ENCODE data around the gene PLAGL2.

PLAGL2 gene

DNA sequence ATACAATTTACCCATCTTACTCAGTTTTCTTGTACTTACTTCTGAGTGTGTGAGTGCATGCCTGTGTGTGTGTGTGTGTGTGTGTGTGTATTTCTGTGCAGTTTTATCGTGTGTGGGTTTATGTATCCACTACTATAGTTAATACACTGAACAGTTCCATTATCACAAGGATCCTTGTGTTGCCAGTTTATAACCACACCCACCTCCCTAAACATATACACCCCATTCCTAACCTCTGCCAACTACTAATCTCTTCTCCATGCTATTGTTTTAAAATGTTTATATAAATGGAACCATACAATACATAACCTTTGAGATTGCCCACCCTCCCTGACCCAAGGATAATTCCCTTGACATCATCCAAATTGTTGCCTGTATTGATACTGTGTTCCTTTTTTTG, 18.8 kb upstream of the PLAGL2 start:
- Histone ChIP-seq H3K9me2 (replicated peaks; ENCODE audit: insufficient read depth, low read length) (no peaks in the 10 kb centered on the region), H3K9me3 (replicated peaks; ENCODE audit: insufficient read depth, low read length) (no peaks in the 10 kb centered on the region), H4K20me1 (ENCODE audit: insufficient read depth, low read length) (no peaks in the 10 kb centered on the region), H3F3A (ENCODE audit: insufficient read depth, low read length) (peaks cover 3% of the 10 kb centered on the region), H2AFZ (ENCODE audit: low read length) (no peak overlapping the region), H3K9ac (ENCODE audit: low read length) (no peak overlapping the region), H3K79me2 (ENCODE audit: low read length) (no peaks in the 10 kb centered on the region), H3K27ac (ENCODE audit: low read length) (no peak overlapping the region), H3K4me2 (ENCODE audit: low read depth, low read length) (no peak overlapping the region), H3K36me3 (replicated peaks; ENCODE audit: insufficient read depth, low read length) (no peaks in the 10 kb centered on the region; the same call in 1 of the 2 replicates), H3K4me3 (ENCODE audit: low read length) (no peak overlapping the region), H3K27me3 (replicated peaks; ENCODE audit: insufficient read depth, low read length) (no peaks in the 10 kb centered on the region), H3K4me1 (ENCODE audit: low read length) (no peaks in the 10 kb centered on the region; the same call in 1 of the 2 replicates)
- TF ChIP-seq EZH2 (optimal IDR thresholded peaks at IDR 0.05; ENCODE audit: low read depth, low read length) (no peak), EZH2phosphoT487 (IDR thresholded peaks at IDR 0.05; ENCODE audit: low read length) (no peak)
- TF ChIP-seq, protein P1, sequence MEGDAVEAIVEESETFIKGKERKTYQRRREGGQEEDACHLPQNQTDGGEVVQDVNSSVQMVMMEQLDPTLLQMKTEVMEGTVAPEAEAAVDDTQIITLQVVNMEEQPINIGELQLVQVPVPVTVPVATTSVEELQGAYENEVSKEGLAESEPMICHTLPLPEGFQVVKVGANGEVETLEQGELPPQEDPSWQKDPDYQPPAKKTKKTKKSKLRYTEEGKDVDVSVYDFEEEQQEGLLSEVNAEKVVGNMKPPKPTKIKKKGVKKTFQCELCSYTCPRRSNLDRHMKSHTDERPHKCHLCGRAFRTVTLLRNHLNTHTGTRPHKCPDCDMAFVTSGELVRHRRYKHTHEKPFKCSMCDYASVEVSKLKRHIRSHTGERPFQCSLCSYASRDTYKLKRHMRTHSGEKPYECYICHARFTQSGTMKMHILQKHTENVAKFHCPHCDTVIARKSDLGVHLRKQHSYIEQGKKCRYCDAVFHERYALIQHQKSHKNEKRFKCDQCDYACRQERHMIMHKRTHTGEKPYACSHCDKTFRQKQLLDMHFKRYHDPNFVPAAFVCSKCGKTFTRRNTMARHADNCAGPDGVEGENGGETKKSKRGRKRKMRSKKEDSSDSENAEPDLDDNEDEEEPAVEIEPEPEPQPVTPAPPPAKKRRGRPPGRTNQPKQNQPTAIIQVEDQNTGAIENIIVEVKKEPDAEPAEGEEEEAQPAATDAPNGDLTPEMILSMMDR (IDR thresholded peaks at IDR 0.05; ENCODE audit: low read length) = no peak
- no peak for DNase-seq

DNA sequence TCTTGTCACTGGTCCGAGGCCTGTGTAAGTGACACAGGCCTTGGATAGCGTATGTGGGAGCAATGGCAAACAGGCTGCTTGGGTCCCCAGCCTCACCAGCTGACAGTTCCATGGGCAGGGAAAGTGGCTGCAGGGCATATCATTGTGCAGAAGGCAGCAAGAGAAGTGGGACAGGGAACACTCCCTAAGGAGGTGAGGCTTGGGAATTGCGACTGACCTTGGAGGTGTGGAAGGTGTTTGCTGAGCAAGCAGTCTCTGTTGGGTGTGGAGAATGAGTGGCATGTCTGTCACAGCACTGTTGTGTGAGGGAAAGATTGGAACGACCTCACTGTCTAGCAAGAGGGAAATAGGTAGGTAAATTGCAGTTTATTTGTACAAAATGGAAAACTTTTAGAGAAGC, 16.9 kb upstream of the PLAGL2 start:
- Histone ChIP-seq H3K9me3 (replicated peaks; ENCODE audit: insufficient read depth, low read length) (no peaks in the 10 kb centered on the region), H3K27ac (ENCODE audit: low read length) (no peak overlapping the region), H3K79me2 (ENCODE audit: low read length) (no peaks in the 10 kb centered on the region), H3K27me3 (replicated peaks; ENCODE audit: insufficient read depth, low read length) (no peaks in the 10 kb centered on the region), H3K36me3 (replicated peaks; ENCODE audit: insufficient read depth, low read length) (no peaks in the 10 kb centered on the region; the same call in 1 of the 2 replicates), H3K9ac (ENCODE audit: low read length) (no peak overlapping the region), H3K9me2 (replicated peaks; ENCODE audit: insufficient read depth, low read length) (no peaks in the 10 kb centered on the region), H3K4me1 (ENCODE audit: low read length) (no peaks in the 10 kb centered on the region), H3K4me2 (ENCODE audit: low read depth, low read length) (no peak overlapping the region), H3K4me3 (ENCODE audit: low read length) (no peak overlapping the region), H4K20me1 (ENCODE audit: insufficient read depth, low read length) (no peaks in the 10 kb centered on the region), H3F3A (ENCODE audit: insufficient read depth, low read length) (no peaks in the 10 kb centered on the region), H2AFZ (ENCODE audit: low read length) (no peak overlapping the region)
- no peak for DNase-seq
- TF ChIP-seq, protein P1 (IDR thresholded peaks at IDR 0.05; ENCODE audit: low read length) = no peak
- TF ChIP-seq EZH2phosphoT487 (IDR thresholded peaks at IDR 0.05; ENCODE audit: low read length) (no peak), EZH2 (optimal IDR thresholded peaks at IDR 0.05; ENCODE audit: low read depth, low read length) (no peak)

DNA sequence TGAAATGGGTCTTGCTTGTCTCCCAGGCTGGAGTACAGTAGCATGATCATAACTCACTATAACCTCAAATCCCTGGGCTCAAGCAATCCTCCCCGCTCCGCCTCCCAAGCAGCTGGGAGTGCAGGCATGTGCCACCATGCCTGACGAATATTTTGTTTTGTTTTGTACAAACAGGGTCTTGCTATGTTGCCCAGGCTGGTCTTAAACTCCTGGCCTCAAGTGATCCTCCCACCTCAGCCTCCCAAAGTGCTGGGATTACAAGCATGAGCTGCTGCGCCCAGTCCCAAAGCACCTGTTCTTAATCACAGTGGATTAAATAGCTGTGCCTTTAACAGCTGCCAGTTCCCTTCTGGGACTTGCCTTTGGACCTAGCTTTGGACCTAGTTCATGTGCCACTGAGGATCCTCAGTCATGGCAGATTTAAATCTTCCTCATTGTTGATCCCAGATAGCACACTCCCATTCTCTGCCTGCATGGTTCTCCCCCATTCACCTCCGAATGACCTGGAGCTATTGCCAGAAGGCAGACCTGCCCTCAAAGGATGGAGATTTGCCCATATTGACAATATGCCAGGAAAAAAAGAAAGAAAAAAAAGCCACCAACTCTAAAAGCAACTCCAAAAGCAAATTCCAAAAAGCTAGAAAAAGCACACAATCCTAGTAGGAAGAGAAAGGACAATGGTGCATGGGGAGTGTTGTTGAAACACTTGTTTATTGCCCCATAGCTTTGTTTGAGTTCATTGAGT, 10.8 kb upstream of the PLAGL2 start:
- H3K9me2 ChIP-seq (replicated peaks; ENCODE audit: insufficient read depth, low read length) = no peaks in the 10 kb centered on the region
- 0 out of 2 replicates have a peak, but pooled peaks cover 4% of the 10 kb centered on the region for H3K36me3 ChIP-seq (replicated peaks; ENCODE audit: insufficient read depth, low read length)
- no peak overlapping the region for H3K4me3 ChIP-seq (ENCODE audit: low read length)
- H3K4me1 ChIP-seq (ENCODE audit: low read length) = no peaks in the 10 kb centered on the region
- H3K27me3 ChIP-seq (replicated peaks; ENCODE audit: insufficient read depth, low read length) = no peaks in the 10 kb centered on the region
- H3K9ac ChIP-seq (ENCODE audit: low read length) = no peak overlapping the region
- DNase-seq = no peak
- no peaks in the 10 kb centered on the region for H3K9me3 ChIP-seq (replicated peaks; ENCODE audit: insufficient read depth, low read length)
- no peaks in the 10 kb centered on the region for H3K79me2 ChIP-seq (ENCODE audit: low read length)
- H3K4me2 ChIP-seq (ENCODE audit: low read depth, low read length) = no peak overlapping the region
- H2AFZ ChIP-seq (ENCODE audit: low read length) = no peak overlapping the region
- no peaks in the 10 kb centered on the region for H3F3A ChIP-seq (ENCODE audit: insufficient read depth, low read length)
- H3K27ac ChIP-seq (ENCODE audit: low read length) = no peak overlapping the region
- H4K20me1 ChIP-seq (ENCODE audit: insufficient read depth, low read length) = no peaks in the 10 kb centered on the region
- TF ChIP-seq EZH2 (optimal IDR thresholded peaks at IDR 0.05; ENCODE audit: low read depth, low read length) = no peak
- TF ChIP-seq EZH2phosphoT487 (IDR thresholded peaks at IDR 0.05; ENCODE audit: low read length) = no peak
- TF ChIP-seq, protein P1 (IDR thresholded peaks at IDR 0.05; ENCODE audit: low read length) = no peak
